Fibroblast of the aortic adventitia (primary cell): ENCODE measurements around the gene OR5B3. TPM values are rescaled to one million over a fixed set of nuclear protein-coding genes. Genes with fewer than 3 reads are reported as not detected.

ENCODE experiments used
- DNase-seq: peaks from one replicate; pipeline ENCODE4 v3.0.0-alpha.2; 2010; ENCODE audit warnings: low read depth
- H3K4me3 ChIP-seq: 2 replicates; pipeline ENCODE4 v1.5.1; 2011; ENCODE audit warnings: low read depth, mild to moderate bottlenecking, control low read depth, low read length, moderate library complexity
- total RNA-seq: library from RNA; depleted of rRNA; stranded (reverse); fragments of >200 nt; gene quantifications from 2 replicates; pipeline ENCODE4 v1.2.3, GENCODE V29; 2012; ENCODE audit warnings: low replicate concordance
- TF ChIP-seq, protein P1 (sequence below): IDR thresholded peaks from 2 replicates; pipeline ENCODE4 v1.5.1; 2011; ENCODE audit warnings: mild to moderate bottlenecking, low read length, control low read depth, inconsistent platforms; ENCODE audit not compliant: insufficient read depth

OR5B3 gene
- total RNA-seq, 1 donor: not detected

DNA sequence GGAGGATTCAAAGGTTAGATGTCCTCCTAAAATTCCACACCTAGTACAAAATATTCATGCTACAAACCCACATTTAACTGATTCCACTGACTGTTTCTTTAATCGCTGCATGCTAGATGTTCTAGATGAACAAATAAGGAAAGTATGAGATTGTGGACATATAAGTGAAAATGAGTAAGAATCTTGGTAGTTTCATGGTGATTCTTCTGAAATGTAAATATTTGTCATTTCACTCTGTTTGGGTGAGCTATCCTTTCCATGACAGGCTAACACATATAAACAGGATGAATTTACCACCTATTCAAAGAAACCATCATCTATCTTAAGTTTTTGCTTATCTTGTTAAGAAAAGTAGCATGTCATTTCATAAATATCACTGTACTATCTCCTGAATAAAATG lies 14.8 kb downstream of the OR5B3 start:
- TF ChIP-seq, protein P1, sequence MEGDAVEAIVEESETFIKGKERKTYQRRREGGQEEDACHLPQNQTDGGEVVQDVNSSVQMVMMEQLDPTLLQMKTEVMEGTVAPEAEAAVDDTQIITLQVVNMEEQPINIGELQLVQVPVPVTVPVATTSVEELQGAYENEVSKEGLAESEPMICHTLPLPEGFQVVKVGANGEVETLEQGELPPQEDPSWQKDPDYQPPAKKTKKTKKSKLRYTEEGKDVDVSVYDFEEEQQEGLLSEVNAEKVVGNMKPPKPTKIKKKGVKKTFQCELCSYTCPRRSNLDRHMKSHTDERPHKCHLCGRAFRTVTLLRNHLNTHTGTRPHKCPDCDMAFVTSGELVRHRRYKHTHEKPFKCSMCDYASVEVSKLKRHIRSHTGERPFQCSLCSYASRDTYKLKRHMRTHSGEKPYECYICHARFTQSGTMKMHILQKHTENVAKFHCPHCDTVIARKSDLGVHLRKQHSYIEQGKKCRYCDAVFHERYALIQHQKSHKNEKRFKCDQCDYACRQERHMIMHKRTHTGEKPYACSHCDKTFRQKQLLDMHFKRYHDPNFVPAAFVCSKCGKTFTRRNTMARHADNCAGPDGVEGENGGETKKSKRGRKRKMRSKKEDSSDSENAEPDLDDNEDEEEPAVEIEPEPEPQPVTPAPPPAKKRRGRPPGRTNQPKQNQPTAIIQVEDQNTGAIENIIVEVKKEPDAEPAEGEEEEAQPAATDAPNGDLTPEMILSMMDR: no peak
- no peak for DNase-seq
- no peak overlapping the region for H3K4me3 ChIP-seq

DNA sequence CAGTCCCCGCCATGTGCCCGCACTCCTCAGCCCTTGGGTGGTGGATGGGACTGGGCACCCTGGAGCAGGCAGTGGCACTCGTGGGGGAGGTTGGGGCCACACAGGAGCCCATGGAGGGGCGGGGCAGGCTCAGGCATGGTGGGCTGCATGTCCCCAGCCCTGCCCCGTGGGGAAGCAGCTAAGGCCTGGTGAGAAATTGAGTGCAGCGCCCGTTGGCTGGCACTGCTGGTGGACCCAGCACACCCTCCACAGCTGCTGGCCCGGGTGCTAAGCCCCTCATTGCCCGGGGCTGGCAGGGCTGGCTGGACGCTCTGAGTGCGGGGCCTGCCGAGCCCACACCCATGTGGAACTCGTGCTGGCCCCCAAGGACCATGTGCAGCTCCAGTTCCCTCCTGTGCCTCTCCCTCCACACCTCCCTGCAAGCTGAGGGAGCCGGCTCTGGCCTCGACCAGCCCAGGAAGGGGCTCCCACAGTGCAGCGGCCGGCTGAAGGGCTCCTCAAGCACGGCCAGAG lies 16.1 kb downstream of the OR5B3 start:
- DNase-seq: no peak
- TF ChIP-seq, protein P1: no peak
- H3K4me3 ChIP-seq: no peak overlapping the region

DNA sequence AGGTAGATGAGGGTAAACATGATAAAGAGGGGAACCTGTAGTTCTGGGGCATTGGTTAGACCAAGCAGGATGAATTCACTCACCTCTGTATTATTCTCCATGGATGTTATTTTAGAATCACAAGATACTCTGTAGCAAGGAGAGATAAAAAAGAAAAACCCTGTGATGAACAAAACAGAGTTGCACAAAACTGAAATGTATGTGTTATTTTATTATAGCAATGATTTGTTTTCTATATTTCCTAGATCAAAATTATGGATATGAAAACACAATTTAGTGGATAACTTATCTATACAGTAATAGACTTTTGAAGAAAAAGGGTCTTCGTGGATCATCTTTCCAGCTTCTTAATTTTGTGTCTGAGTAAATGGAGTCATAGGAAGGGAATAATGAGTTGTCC lies 47.7 kb downstream of the OR5B3 start, which contains the start of gene OR5B17:
Gene OR5B17, minus strand, starts transcription at position 101 of the 400 bp plus-strand sequence. Its CDS starts 0 bp downstream, at position 101.
- no peak within 1 kb of the TSS for H3K4me3 ChIP-seq
- TF ChIP-seq, protein P1: no peak

DNA sequence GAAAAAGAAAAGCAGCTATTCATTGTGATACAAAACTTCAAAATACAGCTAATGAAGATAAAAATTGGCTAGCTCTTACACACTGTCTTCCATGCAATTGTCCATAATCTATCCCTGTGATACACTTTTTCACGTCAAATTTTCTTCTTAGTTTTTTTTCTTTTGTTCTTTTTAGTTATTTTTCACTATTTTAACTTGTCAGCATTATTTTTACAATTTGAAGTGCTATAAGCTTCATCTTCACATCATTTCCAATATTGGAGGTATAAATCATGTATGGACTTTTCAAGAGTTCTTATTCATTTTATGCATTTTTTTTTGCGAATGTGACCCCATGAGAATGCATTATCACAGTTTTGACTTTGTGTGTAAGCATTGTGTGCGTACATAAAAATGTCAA lies 51.9 kb downstream of the OR5B3 start:
- TF ChIP-seq, protein P1: no peak
- no peak for DNase-seq
- H3K4me3 ChIP-seq: no peak overlapping the region

More for the DNA sequence above, 47.7 kb downstream of the OR5B3 start, which contains the start of gene OR5B17:
- DNase-seq: no peak

Other genes with a start within 250 kb of the OR5B3 start
- not detected in 2 replicates for gene OR9Q2, start 217.8 kb downstream of the OR5B3 start, total RNA-seq
- not detected in 2 replicates for gene OR1S2, start 202.7 kb downstream of the OR5B3 start, total RNA-seq
- not detected in 2 replicates for gene OR1S1, start 194.2 kb downstream of the OR5B3 start, total RNA-seq
- gene OR10Q1, start 178.0 kb downstream of the OR5B3 start, total RNA-seq: not detected in 2 replicates
- not detected in 2 replicates for gene OR10W1, start 138.6 kb downstream of the OR5B3 start, total RNA-seq
- gene OR5B17, start 47.8 kb downstream of the OR5B3 start, total RNA-seq: not detected in 2 replicates
- 0.65 TPM in 1 of 2 replicates, not detected in the other for gene OR5B2, start 21.2 kb upstream of the OR5B3 start, total RNA-seq
- 0.74 TPM in 1 of 2 replicates, not detected in the other for gene OR5B12, start 35.4 kb upstream of the OR5B3 start, total RNA-seq
- not detected in 2 replicates for gene OR5B21, start 101.2 kb upstream of the OR5B3 start, total RNA-seq
- 1.4 and 14.7 TPM in 2 replicates for gene LPXN, start 169.0 kb upstream of the OR5B3 start, total RNA-seq
- gene ZFP91, start 172.2 kb upstream of the OR5B3 start, total RNA-seq: 43.7 and 73.4 TPM in 2 replicates
- gene CNTF, start 215.8 kb upstream of the OR5B3 start, total RNA-seq: 0.82 and 1.9 TPM in 2 replicates